ENCODE data around the gene TBL3. TPM values are rescaled to one million over a fixed set of nuclear protein-coding genes. Genes with fewer than 3 reads are reported as not detected.
"Not testable (repeated sequence)": the region's sequence is repeated elsewhere in the genome, so short reads cannot be mapped to it uniquely, and the experiment has no call there.

TBL3 gene
- total RNA-seq, 1 donor from 2014 or later: 24.4 TPM

DNA sequence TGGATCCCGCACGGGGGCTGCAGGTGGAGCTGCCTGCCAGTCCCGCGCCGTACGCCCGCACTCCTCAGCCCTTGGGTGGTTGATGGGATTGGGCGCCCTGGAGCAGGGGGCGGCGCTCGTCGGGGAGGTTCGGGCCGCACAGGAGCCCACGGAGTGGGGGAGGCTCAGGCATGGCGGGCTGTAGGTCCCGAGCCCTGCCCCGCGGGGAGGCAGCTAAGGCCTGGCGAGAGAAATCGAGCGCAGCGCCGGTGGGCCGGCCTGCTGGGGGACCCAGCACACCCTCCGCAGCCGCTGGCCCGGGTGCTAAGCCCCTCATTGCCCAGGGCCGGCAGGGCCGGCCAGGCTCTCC is 13.7 kb upstream of the TBL3 start:
- H3K27ac ChIP-seq (ENCODE audit: low read depth, low read length); H3K4me2 ChIP-seq (ENCODE audit: low read length); H3K4me3 Mint-ChIP-seq (ENCODE audit: unreplicated experiment); H3K9me3 ChIP-seq (ENCODE audit: insufficient read depth, low read depth, low read length); H3K9ac ChIP-seq (ENCODE audit: low read length); DNase-seq (ENCODE audit: low read depth); H3K27ac Mint-ChIP-seq (ENCODE audit: unreplicated experiment); H3K27me3 ChIP-seq (ENCODE audit: insufficient read depth, low read length); H3K27me3 Mint-ChIP-seq (ENCODE audit: low read depth, unreplicated experiment); FAIRE-seq; H2AFZ ChIP-seq (ENCODE audit: low read depth, low read length); H3K9me3 Mint-ChIP-seq (ENCODE audit: unreplicated experiment); H3K36me3 ChIP-seq (ENCODE audit: insufficient read depth, low read length); H3K4me3 ChIP-seq (ENCODE audit: insufficient read depth, low read depth, low read length); H3K36me3 Mint-ChIP-seq (ENCODE audit: low read depth, unreplicated experiment): not testable (repeated sequence)
- H3K4me1 Mint-ChIP-seq (ENCODE audit: low read depth, unreplicated experiment): peaks cover 14% of the 10 kb centered on the region
- peaks cover 22% of the 10 kb centered on the region for H3K4me1 ChIP-seq (ENCODE audit: insufficient read depth, low read length)
- peaks cover 29% of the 10 kb centered on the region for H4K20me1 ChIP-seq (ENCODE audit: insufficient read depth, low read length)
- peaks cover 37% of the 10 kb centered on the region for H3K79me2 ChIP-seq (ENCODE audit: insufficient read depth, low read length)

DNA sequence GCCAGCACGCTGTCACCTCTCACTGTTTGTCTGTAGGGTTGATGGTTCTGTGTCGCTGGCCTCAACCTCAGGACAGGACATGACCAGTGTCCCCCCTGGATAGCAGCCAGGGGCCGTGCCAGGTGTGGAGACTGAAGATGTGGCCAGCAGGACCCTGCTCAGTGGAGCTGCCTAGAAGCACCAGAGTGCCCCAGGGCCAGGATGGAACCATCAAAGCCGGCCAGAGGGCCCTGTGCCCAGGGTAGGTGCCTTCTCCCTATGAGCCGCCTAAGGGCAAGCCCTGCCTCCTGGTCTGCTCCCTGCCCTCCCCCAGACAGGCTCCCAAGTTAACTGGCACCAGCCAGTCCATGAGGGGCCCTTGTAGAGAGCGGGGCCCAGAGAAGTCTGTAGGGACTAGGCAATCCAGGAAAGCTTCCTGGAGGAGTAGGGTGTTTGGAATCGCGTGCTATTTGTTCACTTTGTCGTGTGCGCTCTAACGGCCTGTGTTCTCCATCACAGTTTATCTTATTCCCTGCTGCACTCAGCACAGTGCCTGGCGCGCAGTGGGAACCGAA is 13.1 kb upstream of the TBL3 start:
- Histone ChIP-seq H4K20me1 (ENCODE audit: insufficient read depth, low read length) (peaks cover 36% of the 10 kb centered on the region), H3K9me3 (ENCODE audit: insufficient read depth, low read depth, low read length) (no peaks in the 10 kb centered on the region), H3K27ac (ENCODE audit: low read depth, low read length) (no peak overlapping the region), H3K4me2 (ENCODE audit: low read length) (peak overlapping the region; percentile 95), H3K9ac (ENCODE audit: low read length) (peak overlapping the region; percentile 94), H3K27me3 (ENCODE audit: insufficient read depth, low read length) (no peaks in the 10 kb centered on the region), H3K79me2 (ENCODE audit: insufficient read depth, low read length) (peaks cover 44% of the 10 kb centered on the region), H3K4me1 (ENCODE audit: insufficient read depth, low read length) (peaks cover 28% of the 10 kb centered on the region), H3K36me3 (ENCODE audit: insufficient read depth, low read length) (peaks cover 7% of the 10 kb centered on the region), H2AFZ (ENCODE audit: low read depth, low read length) (peak overlapping the region; percentile 74), H3K4me3 (ENCODE audit: insufficient read depth, low read depth, low read length) (peak overlapping the region; percentile 91)
- FAIRE-seq (no peak), DNase-seq (ENCODE audit: low read depth) (no peak)
- Mint-ChIP-seq H3K4me3 (ENCODE audit: unreplicated experiment) (peak overlapping the region; percentile 75), H3K27ac (ENCODE audit: unreplicated experiment) (no peak overlapping the region), H3K36me3 (ENCODE audit: low read depth, unreplicated experiment) (peaks cover 15% of the 10 kb centered on the region), H3K4me1 (ENCODE audit: low read depth, unreplicated experiment) (peaks cover 16% of the 10 kb centered on the region), H3K9me3 (ENCODE audit: unreplicated experiment) (no peaks in the 10 kb centered on the region), H3K27me3 (ENCODE audit: low read depth, unreplicated experiment) (peaks cover 4% of the 10 kb centered on the region)
- TF ChIP-seq, protein P1, sequence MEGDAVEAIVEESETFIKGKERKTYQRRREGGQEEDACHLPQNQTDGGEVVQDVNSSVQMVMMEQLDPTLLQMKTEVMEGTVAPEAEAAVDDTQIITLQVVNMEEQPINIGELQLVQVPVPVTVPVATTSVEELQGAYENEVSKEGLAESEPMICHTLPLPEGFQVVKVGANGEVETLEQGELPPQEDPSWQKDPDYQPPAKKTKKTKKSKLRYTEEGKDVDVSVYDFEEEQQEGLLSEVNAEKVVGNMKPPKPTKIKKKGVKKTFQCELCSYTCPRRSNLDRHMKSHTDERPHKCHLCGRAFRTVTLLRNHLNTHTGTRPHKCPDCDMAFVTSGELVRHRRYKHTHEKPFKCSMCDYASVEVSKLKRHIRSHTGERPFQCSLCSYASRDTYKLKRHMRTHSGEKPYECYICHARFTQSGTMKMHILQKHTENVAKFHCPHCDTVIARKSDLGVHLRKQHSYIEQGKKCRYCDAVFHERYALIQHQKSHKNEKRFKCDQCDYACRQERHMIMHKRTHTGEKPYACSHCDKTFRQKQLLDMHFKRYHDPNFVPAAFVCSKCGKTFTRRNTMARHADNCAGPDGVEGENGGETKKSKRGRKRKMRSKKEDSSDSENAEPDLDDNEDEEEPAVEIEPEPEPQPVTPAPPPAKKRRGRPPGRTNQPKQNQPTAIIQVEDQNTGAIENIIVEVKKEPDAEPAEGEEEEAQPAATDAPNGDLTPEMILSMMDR (IDR thresholded peaks at IDR 0.05; ENCODE audit: insufficient read depth, low read depth, low read length): no peak
- TF ChIP-seq EZH2 (IDR thresholded peaks at IDR 0.05; ENCODE audit: insufficient read depth, low read length): no peak

DNA sequence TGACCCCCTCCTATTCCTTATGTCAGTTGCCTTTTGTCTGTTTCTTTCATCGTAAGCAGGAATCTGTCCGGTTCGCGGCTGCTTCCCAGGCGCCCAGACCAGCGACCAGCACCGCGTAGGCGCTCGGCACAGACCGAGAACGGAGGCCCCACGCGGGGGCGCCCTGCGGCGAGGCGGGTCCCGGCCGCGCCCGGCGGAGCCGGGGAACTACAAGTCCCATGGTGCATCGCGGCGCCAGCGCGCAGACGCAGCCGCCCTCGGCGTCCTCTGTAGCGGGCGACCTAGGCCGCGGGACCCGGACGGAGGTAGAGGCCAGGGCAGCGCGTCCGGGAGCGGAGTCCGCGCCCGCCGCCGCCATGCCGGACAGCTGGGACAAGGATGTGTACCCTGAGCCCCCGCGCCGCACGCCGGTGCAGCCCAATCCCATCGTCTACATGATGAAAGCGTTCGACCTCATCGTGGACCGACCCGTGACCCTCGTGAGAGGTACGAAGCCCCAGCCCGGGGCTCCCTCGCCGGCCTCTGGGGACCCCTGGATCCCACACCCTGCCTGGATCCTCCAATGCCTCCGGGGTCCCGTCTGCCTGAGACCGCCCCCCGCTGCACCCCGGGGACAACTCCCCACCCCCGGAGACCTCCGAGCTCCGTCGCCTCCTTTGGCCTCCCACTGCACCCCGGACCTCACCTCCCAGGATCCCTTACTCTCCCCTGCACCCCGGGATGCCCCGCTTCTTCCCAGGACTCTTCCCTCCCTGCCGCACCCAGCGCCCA is 12.4 kb upstream of the TBL3 start, which contains the start of gene NDUFB10:
Gene NDUFB10 (plus strand): TSS at position 270 of the 771 bp plus-strand sequence. CDS start 87 bp downstream, at position 357.
- peak within 1 kb of the TSS; percentile 74 for H2AFZ ChIP-seq (ENCODE audit: low read depth, low read length)
- H3K79me2 ChIP-seq (ENCODE audit: insufficient read depth, low read length): peaks cover 50% of the 10 kb centered on the region
- peak within 1 kb of the TSS; percentile 70 for H3K27ac ChIP-seq (ENCODE audit: low read depth, low read length)
- Mint-ChIP-seq H3K36me3 (ENCODE audit: low read depth, unreplicated experiment) (peaks cover 18% of the 10 kb centered on the region), H3K4me3 (ENCODE audit: unreplicated experiment) (peak within 1 kb of the TSS; percentile 95), H3K27ac (ENCODE audit: unreplicated experiment) (peak within 1 kb of the TSS; percentile 88), H3K9me3 (ENCODE audit: unreplicated experiment) (no peaks in the 10 kb centered on the region), H3K27me3 (ENCODE audit: low read depth, unreplicated experiment) (peaks cover 4% of the 10 kb centered on the region), H3K4me1 (ENCODE audit: low read depth, unreplicated experiment) (peaks cover 16% of the 10 kb centered on the region)
- DNase-seq (ENCODE audit: low read depth) (peak; percentile 70), FAIRE-seq (no peak)
- peak within 1 kb of the TSS; percentile 95 for H3K4me2 ChIP-seq (ENCODE audit: low read length)
- no peak for TF ChIP-seq EZH2 (IDR thresholded peaks at IDR 0.05; ENCODE audit: insufficient read depth, low read length)
- TF ChIP-seq, protein P1 (IDR thresholded peaks at IDR 0.05; ENCODE audit: insufficient read depth, low read depth, low read length): peak; percentile 54
- H3K9me3 ChIP-seq (ENCODE audit: insufficient read depth, low read depth, low read length): no peaks in the 10 kb centered on the region
- H3K36me3 ChIP-seq (ENCODE audit: insufficient read depth, low read length): peaks cover 9% of the 10 kb centered on the region
- peaks cover 29% of the 10 kb centered on the region for H3K4me1 ChIP-seq (ENCODE audit: insufficient read depth, low read length)
- H4K20me1 ChIP-seq (ENCODE audit: insufficient read depth, low read length): peaks cover 42% of the 10 kb centered on the region
- H3K4me3 ChIP-seq (ENCODE audit: insufficient read depth, low read depth, low read length): peak within 1 kb of the TSS; percentile 91
- H3K27me3 ChIP-seq (ENCODE audit: insufficient read depth, low read length): no peaks in the 10 kb centered on the region
- peak within 1 kb of the TSS; percentile 94 for H3K9ac ChIP-seq (ENCODE audit: low read length)
